HG03342 (cell line): Measurements from ENCODE around the gene PIM3.
A peak's percentile ranks its signal among the peaks of the same experiment; 100 is the strongest.

Experiments used
- ATAC-seq: cut with Tn5 transposase; IDR thresholded peaks from one replicate; pipeline ENCODE4 v1.9.1; 2021; ENCODE audit warnings: mild to moderate bottlenecking, moderate library complexity; ENCODE audit not compliant: unreplicated experiment

The PIM3 gene

DNA sequence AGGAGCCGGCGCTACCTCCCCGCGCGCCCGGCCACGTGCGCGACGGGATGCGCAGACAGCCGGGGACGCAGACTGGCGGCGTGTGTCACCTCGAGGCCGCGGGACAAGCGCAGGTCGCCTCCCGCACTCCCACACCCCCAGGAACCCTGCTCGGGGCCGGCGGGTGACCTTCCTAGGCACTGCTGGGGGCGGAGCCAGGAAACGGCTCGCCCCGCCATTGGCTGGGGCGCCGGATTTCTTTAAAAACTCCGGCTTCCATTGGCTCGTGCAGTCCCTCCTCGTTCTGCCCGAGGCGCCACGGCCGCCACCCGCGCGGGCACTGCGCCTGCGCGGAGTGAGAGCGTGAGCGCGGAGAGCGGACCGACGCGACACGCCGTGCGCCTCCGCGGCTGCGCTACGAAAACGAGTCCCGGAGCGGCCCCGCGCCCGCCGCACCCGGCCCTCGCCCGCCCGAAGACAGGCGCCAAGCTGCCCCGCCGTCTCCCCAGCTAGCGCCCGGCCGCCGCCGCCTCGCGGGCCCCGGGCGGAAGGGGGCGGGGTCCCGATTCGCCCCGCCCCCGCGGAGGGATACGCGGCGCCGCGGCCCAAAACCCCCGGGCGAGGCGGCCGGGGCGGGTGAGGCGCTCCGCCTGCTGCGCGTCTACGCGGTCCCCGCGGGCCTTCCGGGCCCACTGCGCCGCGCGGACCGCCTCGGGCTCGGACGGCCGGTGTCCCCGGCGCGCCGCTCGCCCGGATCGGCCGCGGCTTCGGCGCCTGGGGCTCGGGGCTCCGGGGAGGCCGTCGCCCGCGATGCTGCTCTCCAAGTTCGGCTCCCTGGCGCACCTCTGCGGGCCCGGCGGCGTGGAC is at the start of gene PIM3:
TSS of gene PIM3 (plus strand) at position 614 of the 846 bp plus-strand sequence. CDS start at position 790, 176 bp downstream.
- peak; percentile 49 for ATAC-seq

DNA sequence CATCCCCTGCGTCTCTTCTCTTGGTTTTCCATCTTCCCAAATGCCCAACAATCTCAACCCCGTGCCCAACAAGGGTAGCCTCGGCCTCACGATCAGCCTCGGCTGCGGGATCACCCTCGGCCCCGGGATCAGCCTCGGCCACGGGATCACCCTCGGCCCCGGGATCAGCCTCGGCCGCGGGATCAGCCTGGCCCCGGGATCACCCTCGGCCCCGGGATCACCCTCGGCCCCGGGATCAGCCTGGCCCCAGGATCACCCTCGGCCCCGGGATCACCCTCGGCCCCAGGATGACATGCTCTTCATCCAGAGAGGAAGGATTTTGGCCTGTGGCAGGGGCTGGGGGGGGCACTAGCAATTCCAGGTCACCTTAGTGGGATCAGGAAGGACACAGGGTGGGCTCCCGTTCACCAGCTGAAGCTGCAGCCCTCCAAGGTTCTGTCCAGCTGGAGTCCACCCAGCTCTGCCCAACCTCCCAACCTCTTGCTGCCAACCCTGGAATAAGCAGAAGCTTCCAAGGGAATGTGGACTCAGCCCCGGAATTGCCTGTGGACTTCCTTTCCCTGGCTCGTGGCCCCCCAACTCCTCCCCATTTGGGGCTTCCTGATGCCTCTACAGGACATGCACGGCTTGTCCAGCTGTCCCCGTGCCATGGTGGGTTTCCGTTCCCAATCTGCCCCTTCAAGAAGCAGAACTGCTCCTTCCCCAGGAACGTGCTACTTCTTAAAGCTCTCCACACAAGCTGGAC is 48.5 kb upstream of the PIM3 start:
- ATAC-seq = no peak

DNA sequence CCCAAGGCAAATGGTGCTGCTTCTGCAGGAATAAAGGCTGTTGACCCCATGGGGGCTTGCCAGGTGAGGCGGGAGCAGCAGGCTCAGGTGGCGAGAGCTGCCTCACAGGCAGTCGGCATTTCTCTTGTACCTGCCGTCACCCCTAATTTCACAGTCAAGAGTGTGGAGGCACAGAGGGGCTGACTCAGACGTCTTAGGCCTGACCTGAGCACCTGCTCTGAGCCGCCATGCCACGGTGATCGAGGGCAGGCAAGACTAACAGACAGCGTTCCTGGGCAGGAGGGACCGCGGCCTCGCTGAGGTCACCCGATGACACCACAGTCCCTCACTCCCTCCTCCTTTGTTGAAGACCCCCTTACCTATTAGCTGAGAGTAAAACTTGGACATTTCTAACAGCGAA is 47.5 kb upstream of the PIM3 start:
- no peak for ATAC-seq

DNA sequence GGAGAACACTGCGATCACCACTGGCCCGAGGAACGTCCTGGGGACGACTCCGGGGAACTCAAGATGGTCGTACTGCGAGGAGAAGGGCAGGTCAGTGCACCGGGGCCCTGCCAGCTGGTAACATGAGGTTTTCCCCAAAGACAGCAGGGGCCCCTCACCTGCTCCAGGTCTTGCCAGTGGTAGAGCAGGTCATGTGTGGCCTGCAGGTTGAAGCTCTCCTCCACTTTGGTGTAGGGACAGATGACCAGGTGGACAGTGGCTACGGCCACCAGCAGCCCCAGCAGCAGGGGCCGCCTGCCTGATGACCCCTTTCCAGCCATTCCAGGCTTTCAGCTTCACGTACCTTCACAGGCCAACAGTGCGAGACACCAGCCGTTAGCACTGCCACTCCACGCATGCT is 47.1 kb upstream of the PIM3 start:
- ATAC-seq = no peak

DNA sequence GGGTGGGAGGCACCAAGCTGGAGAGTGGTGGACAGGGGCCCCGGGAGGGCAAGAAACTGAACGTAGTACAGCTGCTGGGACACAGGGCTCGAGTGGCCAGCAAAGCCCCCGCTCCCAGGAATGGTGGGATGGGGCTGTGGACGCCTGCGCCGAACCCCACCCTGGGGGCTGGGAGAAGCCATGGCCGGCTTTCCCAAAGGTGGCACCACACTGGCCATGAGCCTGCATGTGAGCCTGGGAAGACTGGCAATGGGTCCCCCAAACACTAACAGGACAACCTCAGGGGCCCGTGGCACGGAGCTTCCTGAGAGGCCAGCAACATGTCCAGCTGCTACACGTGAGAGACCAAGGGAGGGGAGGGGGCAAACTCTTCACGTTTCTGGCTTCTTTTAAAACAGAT is 46.3 kb upstream of the PIM3 start:
- ATAC-seq = no peak

DNA sequence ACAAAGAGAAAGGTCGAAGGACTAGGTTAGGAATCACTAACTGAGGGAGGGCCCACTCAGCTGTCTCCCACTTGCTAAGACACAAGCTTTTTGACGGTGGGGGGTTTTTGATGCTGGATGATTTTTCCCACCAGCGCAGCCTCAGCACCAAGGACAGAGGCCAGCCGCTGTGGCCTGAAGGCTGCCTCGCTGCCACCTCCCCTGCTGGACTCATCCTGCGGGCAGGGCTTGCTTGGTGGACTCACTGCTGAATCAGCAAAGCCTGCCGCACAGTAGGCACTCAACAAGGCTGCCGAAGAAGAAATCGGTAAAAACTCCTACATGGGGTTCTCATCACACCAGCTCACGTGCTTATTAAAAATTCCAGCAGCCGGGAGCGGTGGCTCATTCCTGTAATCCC is 45.0 kb upstream of the PIM3 start:
- ATAC-seq = no peak

DNA sequence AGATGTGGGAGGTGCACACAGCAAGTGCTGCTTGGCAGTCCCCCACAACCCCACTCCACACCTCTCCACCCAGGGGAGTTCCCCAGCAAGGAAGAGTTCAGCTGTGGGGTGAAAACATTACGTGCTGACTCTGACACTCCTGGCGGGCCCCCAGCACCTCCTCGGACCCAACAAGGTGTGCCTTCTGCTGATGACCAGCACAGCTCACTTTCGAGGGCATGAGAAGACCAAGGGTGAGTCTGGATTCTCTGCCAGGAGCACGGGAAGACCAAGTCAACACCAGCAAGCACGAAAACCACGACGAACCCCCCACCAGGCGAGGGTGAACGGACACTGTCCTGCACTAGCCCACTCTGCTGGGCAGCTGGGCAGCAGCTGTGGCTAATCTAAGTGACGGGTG is 43.7 kb upstream of the PIM3 start:
- no peak for ATAC-seq

DNA sequence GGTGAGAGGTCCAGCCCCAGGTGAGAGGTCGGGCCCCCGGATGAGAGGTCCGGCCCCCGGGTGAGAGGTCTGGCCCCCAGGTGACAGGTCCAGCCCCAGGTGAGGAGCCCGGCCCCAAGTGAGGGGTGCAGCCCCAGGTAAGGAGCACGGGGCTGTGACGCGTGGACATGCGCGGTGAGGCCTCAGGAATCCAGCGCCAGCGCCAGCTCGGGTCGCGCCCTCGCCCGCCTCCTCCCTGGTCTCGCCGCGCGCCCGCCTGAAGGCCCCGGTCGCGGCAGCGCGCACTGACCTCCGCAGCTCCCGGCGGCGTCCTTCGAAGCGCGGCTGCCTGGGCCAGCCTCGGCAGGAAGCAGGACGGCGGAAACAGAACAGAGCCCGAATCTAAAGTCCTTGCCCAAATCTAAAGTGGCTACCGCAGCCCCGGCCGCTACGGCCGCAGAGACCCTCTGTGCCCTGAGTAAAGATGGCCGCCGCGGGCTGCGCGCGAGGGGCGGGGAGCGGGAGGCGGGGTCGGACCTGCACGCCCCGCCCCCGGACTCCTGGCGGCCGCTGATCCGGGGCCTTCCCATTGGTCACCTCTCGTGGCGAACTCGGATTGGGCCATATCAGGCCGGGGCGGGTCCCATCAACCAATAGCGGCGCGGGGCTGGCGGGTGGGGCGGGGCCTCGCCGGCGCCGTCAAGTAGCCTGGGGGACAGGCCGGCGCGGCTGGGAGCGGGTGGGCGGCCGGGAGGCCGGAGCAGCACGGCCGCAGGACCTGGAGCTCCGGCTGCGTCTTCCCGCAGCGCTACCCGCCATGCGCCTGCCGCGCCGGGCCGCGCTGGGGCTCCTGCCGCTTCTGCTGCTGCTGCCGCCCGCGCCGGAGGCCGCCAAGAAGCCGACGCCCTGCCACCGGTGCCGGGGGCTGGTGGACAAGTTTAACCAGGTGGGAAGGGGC is 42.3 kb upstream of the PIM3 start, which contains the start of the genes ALG12 and CRELD2:
TSS of gene ALG12 (minus strand) at position 465 of the 937 bp plus-strand sequence. CDS start 4,673 bp downstream, outside the sequence.
TSS of gene CRELD2 (plus strand) at position 661 of the 937 bp plus-strand sequence. CDS start at position 797, 136 bp downstream.
- peak; percentile 85 for ATAC-seq

DNA sequence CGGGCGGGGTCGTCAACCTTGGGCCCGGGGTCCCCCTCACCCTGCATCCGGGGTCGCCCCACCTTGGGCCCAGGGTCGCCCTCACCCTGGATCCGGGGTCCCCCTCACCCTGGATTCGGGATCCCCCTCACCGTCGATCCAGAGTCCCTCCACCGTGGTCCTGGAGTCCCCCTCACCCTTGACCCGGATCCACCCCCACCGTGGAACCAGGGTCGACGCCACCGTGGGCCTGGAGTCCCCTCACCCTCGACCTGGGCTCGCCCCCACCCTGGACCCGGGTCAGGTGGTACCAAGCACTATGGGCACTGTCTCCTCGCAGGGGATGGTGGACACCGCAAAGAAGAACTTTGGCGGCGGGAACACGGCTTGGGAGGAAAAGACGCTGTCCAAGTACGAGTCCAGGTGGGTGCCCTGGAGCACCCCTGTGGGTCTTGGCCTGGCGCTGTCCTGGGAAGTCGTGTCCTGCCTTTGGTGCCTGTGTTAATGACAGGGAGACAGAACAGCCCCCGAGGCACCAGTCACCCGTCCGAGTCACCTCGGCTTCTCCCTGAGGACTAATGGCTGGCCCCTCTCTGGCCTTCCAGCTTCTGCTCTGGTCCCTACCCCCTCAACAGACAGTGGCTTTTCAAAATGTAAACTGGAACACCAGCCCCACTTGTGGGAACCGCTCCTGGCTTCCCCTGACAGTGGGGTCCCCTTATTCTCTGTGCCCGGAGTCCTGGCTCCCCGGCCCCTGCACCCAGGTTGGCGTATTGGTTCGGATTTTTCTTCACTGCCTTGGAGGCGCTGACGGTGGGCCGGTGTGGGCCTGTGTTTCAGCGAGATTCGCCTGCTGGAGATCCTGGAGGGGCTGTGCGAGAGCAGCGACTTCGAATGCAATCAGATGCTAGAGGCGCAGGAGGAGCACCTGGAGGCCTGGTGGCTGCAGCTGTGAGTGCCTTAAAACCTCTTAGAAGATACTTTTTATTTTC is 41.4 kb upstream of the PIM3 start:
- no peak for ATAC-seq

DNA sequence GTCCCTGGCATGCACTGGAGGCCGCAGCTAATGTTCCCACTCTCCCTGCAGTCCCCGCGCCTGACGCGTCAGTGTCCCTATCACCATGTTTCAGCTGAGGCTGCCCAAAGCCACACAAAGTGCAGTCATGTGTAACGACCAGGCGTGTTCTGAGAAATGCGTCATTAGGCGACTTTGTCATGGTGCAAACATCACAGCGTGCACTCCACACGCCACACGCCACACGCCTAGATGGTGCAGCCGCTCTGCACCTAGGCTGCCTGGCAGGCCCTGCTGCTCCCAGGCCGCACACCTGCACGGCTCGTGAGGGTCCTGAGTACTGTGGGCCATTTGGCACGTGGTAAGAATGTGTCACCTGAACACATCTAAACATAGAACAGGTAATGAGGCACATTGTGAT is 39.7 kb upstream of the PIM3 start:
- no peak for ATAC-seq

DNA sequence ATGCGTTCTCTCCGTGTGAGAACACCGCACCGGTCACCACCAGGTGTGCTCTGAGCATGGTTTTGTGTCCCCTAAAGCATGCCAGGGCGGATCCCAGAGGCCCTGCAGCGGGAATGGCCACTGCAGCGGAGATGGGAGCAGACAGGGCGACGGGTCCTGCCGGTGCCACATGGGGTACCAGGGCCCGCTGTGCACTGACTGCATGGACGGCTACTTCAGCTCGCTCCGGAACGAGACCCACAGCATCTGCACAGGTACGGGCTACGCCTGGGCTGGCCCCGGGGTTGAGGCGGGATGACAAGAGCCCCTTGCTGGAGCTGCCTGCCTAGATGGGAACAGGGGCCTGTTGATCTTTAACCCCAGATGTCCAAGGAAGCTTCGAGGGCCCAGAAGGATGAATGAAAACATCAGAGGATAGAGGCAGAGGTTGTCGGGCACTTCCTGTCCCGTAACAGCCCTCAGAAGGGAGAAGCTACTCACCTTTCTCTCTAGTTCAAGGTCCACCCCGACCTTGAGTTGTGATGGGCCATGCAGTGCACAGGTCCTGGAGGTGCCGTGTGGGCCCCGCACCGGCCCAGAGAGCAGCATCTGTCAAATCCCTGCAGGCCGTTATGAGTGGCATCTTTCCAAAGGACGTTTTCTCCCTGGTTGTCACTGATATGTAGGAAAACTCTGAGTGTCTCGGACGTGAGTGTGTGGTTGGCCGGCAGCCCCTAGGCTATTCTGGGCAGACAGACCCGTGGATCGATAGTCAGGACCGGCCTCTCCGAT is 38.9 kb upstream of the PIM3 start:
- ATAC-seq = no peak

DNA sequence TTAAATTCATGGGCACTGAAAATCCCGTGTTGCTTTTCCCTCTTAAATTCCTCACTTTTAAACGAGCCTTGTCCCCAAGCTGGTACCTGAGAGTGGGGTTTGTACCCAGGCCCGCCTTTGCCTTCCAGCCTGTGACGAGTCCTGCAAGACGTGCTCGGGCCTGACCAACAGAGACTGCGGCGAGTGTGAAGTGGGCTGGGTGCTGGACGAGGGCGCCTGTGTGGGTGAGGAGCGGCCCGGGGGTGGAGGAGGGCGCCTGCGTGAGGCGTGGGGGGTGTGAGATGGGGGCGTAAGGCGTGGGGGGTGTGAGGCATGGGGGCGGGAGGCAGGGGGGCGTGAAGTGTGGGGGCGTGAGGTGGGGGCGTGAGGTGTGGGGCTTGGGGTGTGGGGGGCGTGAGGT is 38.1 kb upstream of the PIM3 start:
- no peak for ATAC-seq

DNA sequence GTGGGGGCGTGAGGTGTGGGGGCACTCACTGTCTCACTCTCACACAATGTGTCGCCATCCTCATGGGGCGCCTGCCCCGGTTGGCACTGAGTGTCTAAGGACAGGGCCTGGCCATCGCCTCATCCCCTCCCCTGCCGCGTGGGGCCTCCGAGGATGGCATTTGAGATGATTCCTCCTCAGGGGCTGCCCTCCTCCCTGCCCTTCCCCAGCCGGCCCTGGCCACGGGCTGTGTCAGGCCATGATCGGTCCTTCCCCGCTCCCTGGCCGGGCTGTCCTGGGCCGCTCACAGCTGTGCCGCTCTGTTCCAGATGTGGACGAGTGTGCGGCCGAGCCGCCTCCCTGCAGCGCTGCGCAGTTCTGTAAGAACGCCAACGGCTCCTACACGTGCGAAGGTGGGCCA is 37.6 kb upstream of the PIM3 start:
- ATAC-seq = no peak

DNA sequence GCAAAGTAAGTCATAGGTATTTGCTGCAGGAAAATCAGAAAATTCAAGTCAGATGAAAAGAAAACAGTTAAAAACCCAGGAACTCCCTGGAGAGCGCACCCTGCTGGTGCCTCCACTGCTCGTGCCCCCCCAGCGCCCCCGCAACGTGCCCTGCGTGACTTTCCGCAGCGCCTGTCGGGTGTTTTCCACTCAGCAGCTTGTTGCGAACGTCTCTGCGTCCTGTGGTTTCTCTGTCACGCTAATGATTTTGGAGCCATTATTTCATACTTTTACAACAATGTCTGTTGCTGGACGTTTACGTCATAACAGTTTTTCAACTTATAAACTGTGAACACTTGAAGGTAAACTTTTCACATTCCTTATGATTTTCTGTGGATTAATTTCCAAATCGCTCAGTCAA is 37.1 kb upstream of the PIM3 start:
- no peak for ATAC-seq

DNA sequence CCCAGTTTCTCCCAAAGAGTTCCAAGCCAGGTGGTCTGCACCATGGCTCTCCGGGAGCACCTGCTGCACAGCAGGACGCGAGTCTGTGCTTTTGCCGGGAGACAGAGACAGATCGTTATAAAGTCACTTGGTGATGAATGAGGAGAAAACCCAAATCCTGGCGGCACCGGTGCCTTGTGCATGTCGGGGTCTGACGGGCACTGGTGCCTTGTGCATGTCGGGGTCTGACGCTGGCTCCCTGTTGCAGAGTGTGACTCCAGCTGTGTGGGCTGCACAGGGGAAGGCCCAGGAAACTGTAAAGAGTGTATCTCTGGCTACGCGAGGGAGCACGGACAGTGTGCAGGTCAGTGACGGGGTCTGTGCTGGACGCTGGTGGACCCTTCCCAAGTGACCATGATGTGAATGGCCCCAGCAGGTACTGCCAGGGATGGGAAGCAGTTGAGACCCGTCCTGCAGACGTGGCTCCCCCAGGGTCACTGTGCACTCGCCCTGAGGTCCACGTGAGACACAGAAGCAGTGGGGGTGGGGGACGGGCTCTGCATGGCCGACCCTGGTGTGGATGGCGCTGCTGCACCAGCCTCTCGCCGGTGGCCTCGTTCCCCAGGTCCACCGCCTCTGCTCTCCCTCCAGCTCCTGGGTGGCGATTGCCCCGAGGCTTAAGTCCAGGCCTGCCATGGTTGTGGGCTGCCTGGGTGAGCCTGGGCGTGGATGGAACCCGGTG is 36.3 kb upstream of the PIM3 start:
- no peak for ATAC-seq

DNA sequence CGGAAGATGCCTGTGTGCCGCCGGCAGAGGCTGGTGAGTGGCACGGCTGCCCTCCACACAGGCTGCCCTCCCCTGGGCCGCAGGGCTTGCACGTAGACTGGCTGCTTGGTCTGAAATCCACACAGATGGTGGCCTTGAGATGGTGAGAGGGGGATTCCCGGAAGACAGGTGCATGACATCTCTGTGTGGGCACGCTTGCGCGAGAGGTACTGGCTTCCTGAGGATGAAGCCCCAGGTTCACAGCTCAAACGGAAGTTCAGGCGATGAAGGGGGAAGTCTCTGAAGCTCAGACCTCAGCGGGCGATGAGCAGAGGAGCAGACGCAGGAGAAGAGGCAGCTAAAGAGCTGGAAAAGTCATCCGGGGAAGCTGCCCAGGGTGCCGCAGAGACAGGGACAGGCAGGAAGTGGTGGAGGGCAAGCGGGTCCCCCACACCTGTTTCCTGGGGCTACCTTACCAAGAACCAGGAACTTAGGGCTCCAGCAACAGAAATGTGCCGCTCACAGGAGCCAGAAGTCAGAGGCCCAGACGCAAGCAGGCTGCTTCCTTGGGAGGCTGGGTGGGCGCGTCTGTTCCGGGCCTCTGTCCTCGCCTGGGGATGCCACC is 34.9 kb upstream of the PIM3 start:
- ATAC-seq = peak; percentile 35

DNA sequence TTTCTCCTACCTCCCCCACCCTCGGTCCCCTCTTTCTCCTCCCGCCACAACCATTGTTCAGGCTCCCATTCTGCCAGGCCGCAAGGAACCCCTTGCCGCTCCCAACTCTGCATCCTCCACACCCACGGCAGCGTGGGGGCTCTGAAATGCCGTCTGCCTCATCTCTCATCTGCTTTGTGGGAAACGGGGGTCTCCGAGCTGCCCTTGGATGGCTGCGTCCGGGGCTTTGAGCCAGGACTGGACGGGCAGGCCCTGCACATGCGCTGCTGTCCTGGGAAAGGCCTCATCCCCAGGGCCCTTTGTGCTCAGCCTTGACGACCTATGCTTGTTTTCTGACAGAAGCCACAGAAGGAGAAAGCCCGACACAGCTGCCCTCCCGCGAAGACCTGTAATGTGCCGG is 33.7 kb upstream of the PIM3 start:
- ATAC-seq = no peak
